HepG2 (cell line): ENCODE data around the gene SPG7. TPM values are rescaled to one million over a fixed set of nuclear protein-coding genes. Genes with fewer than 3 reads are reported as not detected.
A peak's percentile ranks its signal among the peaks of the same experiment; 100 is the strongest.

Experiments used
- AGO2 ChIP-seq: fragments of 200-400 bp; formaldehyde crosslinking; optimal IDR thresholded peaks from 2 replicates; pipeline ENCODE3; 2017; ENCODE audit warnings: mild to moderate bottlenecking, low read depth, low read length, moderate library complexity
- EHMT2 ChIP-seq: fragments of 200-600 bp; sonication (generic); IDR thresholded peaks from 2 replicates; pipeline ENCODE4 v1.7.0; 2017; ENCODE audit warnings: antibody characterized with exemption, low read depth, low read length, borderline replicate concordance
- HNRNPLL ChIP-seq: fragments of 200-400 bp; formaldehyde crosslinking; IDR thresholded peaks from 2 replicates; pipeline ENCODE4 v1.6.1; 2017; ENCODE audit warnings: mild to moderate bottlenecking, low read depth, low read length; ENCODE audit not compliant: poor library complexity, severe bottlenecking
- IKZF1 ChIP-seq: fragments of 450-650 bp; IDR thresholded peaks from 2 replicates; pipeline ENCODE4 v1.7.1; 2016
- KMT2B ChIP-seq: IDR thresholded peaks from 2 replicates; pipeline ENCODE4 v1.6.1; 2016; ENCODE audit warnings: missing genetic modification reagents, missing compliant biosample characterization
- POLR2AphosphoS5 ChIP-seq: IDR thresholded peaks from 2 replicates; pipeline ENCODE4 v1.6.1; 2012; ENCODE audit warnings: low read depth, low read length
- RCOR2 ChIP-seq: IDR thresholded peaks from 2 replicates; pipeline ENCODE4 v1.6.1; 2016; ENCODE audit warnings: missing biosample characterization, missing genetic modification reagents
- TEAD3 ChIP-seq: optimal IDR thresholded peaks from 2 replicates; pipeline ENCODE3; 2016; ENCODE audit warnings: borderline replicate concordance
- ZKSCAN8 ChIP-seq: IDR thresholded peaks from 2 replicates; pipeline ENCODE4 v1.6.1; 2016; ENCODE audit warnings: borderline replicate concordance, missing genetic modification reagents, missing compliant biosample characterization
- ZNF136 ChIP-seq: sonication (generic); formaldehyde crosslinking; IDR thresholded peaks from 2 replicates; pipeline ENCODE4 v1.8.1; 2022; ENCODE audit warnings: low read depth, mild to moderate bottlenecking, moderate library complexity, missing genetic modification reagents
- ZNF230 ChIP-seq: sonication (generic); formaldehyde crosslinking; IDR thresholded peaks from 2 replicates; pipeline ENCODE4 v1.4.0; 2020; ENCODE audit warnings: mild to moderate bottlenecking, missing genetic modification reagents
- ZNF326 ChIP-seq: sonication (generic); formaldehyde crosslinking; IDR thresholded peaks from 2 replicates; pipeline ENCODE4 v1.4.0; 2020; ENCODE audit warnings: missing genetic modification reagents, borderline replicate concordance
- ZNF552 ChIP-seq: sonication (generic); formaldehyde crosslinking; IDR thresholded peaks from 2 replicates; pipeline ENCODE4 v1.9.0; 2022; ENCODE audit warnings: missing genetic modification reagents, mild to moderate bottlenecking, borderline replicate concordance
- ZNF558 ChIP-seq: sonication (generic); formaldehyde crosslinking; IDR thresholded peaks from 2 replicates; pipeline ENCODE4 v1.9.0; 2022; ENCODE audit warnings: mild to moderate bottlenecking, missing genetic modification reagents, borderline replicate concordance
- ZNF629 ChIP-seq: sonication (generic); formaldehyde crosslinking; conservative IDR thresholded peaks from 2 replicates; pipeline ENCODE4 v1.5.0; 2020; ENCODE audit warnings: missing genetic modification reagents
- ZNF776 ChIP-seq: sonication (generic); formaldehyde crosslinking; IDR thresholded peaks from 2 replicates; pipeline ENCODE4 v1.4.0; 2020; ENCODE audit warnings: mild to moderate bottlenecking, missing genetic modification reagents
- ZNF883 ChIP-seq: sonication (generic); formaldehyde crosslinking; IDR thresholded peaks from 2 replicates; pipeline ENCODE4 v1.5.1; 2020; ENCODE audit warnings: mild to moderate bottlenecking, missing genetic modification reagents; ENCODE audit errors: not compliant biosample characterization
- polyA plus RNA-seq, 8 experiments: library from polyadenylated mRNA; depleted of rRNA in 3 of 8; stranded (reverse) in 7 of 8; unstranded in 1 of 8; fragments of >200 nt; fragmentation: Illumina TruSeq in 4 of 8; extraction: Trizol in 4 of 8; gene quantifications; 2 replicates each; pipeline versions ENCODE4 v1.2.1 to v1.2.3, GENCODE V29; 2011 to 2016; ENCODE audit warnings: low read depth in 4 of 8, missing spikeins in 1 of 8, mixed read lengths in 1 of 8; ENCODE audit not compliant: insufficient read depth in 1 of 8
- total RNA-seq, 5 experiments: library from RNA; depleted of rRNA; stranded (reverse); fragments of >200 nt; fragmentation: Illumina TruSeq; extraction: Trizol; gene quantifications; 2 replicates each; pipeline ENCODE4 v1.2.3, GENCODE V29; 2016; ENCODE audit warnings: low read depth in 1 of 5
- TF ChIP-seq, protein P1 (sequence below): sonication (generic); formaldehyde crosslinking; IDR thresholded peaks from 2 replicates; pipeline ENCODE4 v1.4.0; 2020; ENCODE audit warnings: mild to moderate bottlenecking, missing genetic modification reagents
- TF ChIP-seq, protein P2 (sequence below): sonication (generic); formaldehyde crosslinking; IDR thresholded peaks from 2 replicates; pipeline ENCODE4 v1.4.0; 2020; ENCODE audit warnings: mild to moderate bottlenecking, missing genetic modification reagents
- TF ChIP-seq, protein P3 (sequence below), 2 experiments: sonication (generic) in 1 of 2; formaldehyde crosslinking in 1 of 2; IDR thresholded peaks; 2 replicates each; pipeline versions ENCODE4 v1.4.0 to v1.6.1; 2016 to 2020; ENCODE audit warnings: borderline replicate concordance in 1 of 2, low read depth in 1 of 2, mild to moderate bottlenecking in 1 of 2, missing genetic modification reagents in 1 of 2
- TF ChIP-seq, protein P4 (sequence below): sonication (generic); formaldehyde crosslinking; IDR thresholded peaks from 2 replicates; pipeline ENCODE4 v1.4.0; 2020; ENCODE audit warnings: mild to moderate bottlenecking, missing genetic modification reagents, borderline replicate concordance

SPG7 gene
- total and polyA plus RNA-seq, 2 of the 13 experiments (the other 11 are each of a cell fraction or from before 2014, with no cell fraction given): 66.0 to 136 TPM

DNA sequence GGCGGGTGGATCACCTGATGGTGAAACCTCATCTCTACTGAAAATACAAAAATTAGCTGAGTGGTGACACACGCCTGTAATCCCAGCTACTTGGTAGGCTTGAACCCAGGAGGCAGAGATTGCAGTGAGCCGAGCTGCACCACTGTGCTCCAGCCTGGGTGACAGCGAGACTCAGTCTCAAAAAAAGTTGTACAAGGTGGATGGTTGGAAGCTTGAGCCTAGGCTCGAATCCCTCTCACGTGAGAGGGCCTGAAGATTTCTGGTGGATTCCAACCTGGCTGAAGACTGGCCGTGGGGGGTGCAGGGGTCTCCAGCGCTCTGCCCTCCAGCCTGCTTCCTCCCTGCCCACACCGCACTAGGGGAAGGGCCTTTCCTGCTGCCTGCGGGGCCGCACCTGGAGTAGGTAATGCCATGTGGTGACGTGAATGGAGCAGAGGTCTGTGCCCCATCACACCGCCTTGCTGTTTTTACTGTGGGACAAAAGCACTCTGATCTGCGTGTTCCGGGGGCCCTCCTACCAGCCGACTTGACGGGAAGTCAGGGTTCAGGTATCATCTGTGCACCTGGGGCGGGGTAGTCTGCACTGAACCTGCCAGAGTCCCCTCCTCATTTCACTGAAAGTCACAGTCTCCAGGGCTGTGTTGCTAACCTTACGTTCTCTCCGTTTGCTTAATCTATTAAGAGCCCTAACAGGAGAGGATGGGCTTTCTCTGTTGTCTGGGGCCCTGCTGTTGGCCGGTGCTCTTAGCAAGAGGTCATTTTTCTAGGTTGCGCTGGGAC is 56.5 kb downstream of the SPG7 start (continued):
- TF ChIP-seq RCOR2 (CRISPR knock-in tag) (0 out of 2 replicates have a peak, but pooled peaks have one; percentile 5), ZKSCAN8 (0 out of 2 replicates have a peak, but pooled peaks have one; percentile 7), ZNF629 (CRISPR knock-in tag) (peak; percentile 37; the same call in 1 of the 2 replicates), ZNF883 (peak; percentile 8), TEAD3 (CRISPR knock-in tag) (peak; percentile 17), AGO2 (peak; percentile 97), KMT2B (CRISPR knock-in tag) (0 out of 2 replicates have a peak, but pooled peaks have one; percentile 5), ZNF558 (CRISPR knock-in tag) (no peak), ZNF326 (0 out of 2 replicates have a peak, but pooled peaks have one; percentile 59), ZNF552 (CRISPR knock-in tag) (peak; percentile 83; the same call in 1 of the 2 replicates), EHMT2 (no peak), ZNF136 (CRISPR knock-in tag) (peak; percentile 80), HNRNPLL (peak; percentile 5), ZNF776 (CRISPR knock-in tag) (peak; percentile 77), POLR2AphosphoS5 (peak; percentile 42), IKZF1 (no peak), ZNF230 (CRISPR knock-in tag) (peak; percentile 42; the same call in 1 of the 2 replicates)
- TF ChIP-seq, protein P1, sequence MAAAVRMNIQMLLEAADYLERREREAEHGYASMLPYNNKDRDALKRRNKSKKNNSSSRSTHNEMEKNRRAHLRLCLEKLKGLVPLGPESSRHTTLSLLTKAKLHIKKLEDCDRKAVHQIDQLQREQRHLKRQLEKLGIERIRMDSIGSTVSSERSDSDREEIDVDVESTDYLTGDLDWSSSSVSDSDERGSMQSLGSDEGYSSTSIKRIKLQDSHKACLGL (CRISPR knock-in tag): peak; percentile 48; the same call in 1 of the 2 replicates
- TF ChIP-seq, protein P2, sequence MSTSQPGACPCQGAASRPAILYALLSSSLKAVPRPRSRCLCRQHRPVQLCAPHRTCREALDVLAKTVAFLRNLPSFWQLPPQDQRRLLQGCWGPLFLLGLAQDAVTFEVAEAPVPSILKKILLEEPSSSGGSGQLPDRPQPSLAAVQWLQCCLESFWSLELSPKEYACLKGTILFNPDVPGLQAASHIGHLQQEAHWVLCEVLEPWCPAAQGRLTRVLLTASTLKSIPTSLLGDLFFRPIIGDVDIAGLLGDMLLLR (CRISPR knock-in tag): peak; percentile 67; the same call in 1 of the 2 replicates
- TF ChIP-seq, protein P3, sequence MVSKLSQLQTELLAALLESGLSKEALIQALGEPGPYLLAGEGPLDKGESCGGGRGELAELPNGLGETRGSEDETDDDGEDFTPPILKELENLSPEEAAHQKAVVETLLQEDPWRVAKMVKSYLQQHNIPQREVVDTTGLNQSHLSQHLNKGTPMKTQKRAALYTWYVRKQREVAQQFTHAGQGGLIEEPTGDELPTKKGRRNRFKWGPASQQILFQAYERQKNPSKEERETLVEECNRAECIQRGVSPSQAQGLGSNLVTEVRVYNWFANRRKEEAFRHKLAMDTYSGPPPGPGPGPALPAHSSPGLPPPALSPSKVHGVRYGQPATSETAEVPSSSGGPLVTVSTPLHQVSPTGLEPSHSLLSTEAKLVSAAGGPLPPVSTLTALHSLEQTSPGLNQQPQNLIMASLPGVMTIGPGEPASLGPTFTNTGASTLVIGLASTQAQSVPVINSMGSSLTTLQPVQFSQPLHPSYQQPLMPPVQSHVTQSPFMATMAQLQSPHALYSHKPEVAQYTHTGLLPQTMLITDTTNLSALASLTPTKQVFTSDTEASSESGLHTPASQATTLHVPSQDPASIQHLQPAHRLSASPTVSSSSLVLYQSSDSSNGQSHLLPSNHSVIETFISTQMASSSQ (IDR thresholded peaks at IDR 0.05; ENCODE audit: low read depth): no peak
- TF ChIP-seq, protein P3 (CRISPR knock-in tag; IDR thresholded peaks at IDR 0.05; ENCODE audit: borderline replicate concordance): peak; percentile 4; the same call in 1 of the 2 replicates
- TF ChIP-seq, protein P4, sequence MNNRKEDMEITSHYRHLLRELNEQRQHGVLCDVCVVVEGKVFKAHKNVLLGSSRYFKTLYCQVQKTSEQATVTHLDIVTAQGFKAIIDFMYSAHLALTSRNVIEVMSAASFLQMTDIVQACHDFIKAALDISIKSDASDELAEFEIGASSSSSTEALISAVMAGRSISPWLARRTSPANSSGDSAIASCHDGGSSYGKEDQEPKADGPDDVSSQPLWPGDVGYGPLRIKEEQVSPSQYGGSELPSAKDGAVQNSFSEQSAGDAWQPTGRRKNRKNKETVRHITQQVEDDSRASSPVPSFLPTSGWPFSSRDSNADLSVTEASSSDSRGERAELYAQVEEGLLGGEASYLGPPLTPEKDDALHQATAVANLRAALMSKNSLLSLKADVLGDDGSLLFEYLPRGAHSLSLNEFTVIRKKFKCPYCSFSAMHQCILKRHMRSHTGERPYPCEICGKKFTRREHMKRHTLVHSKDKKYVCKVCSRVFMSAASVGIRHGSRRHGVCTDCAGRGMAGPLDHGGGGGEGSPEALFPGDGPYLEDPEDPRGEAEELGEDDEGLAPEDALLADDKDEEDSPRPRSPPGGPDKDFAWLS (CRISPR knock-in tag): 0 out of 2 replicates have a peak, but pooled peaks have one; percentile 13
